Measurements from ENCODE around the gene CST6.
A peak's percentile ranks its signal among the peaks of the same experiment; 100 is the strongest.
"Not testable (repeated sequence)": the region's sequence is repeated elsewhere in the genome, so short reads cannot be mapped to it uniquely, and the experiment has no call there.

Gene CST6

GRCh38 chr11:66015454-66015881 is 3.7 kb downstream of the CST6 start:
- peak; percentile 33 for DNase-seq (ENCODE audit: low read depth)

GRCh38 chr11:66015936-66016792 is 4.4 kb downstream of the CST6 start:
- DNase-seq (ENCODE audit: low read depth): no peak

- DNase-seq (ENCODE audit: low read depth): no peak
These were observed 5.0 kb downstream of the CST6 start for GRCh38 chr11:66016793-66017177.

- DNase-seq (ENCODE audit: low read depth): no peak
These were observed 5.5 kb downstream of the CST6 start for GRCh38 chr11:66017321-66017720.

- DNase-seq (ENCODE audit: low read depth): no peak
These were observed 8.4 kb downstream of the CST6 start for GRCh38 chr11:66020212-66020611.

- no peak for DNase-seq (ENCODE audit: low read depth)
These were observed 9.0 kb downstream of the CST6 start for GRCh38 chr11:66020618-66021357.

- DNase-seq (ENCODE audit: low read depth): no peak
These were observed 10.8 kb downstream of the CST6 start for GRCh38 chr11:66022401-66023185.

- not testable (repeated sequence) for DNase-seq (ENCODE audit: low read depth)
These were observed 11.3 kb downstream of the CST6 start for GRCh38 chr11:66023186-66023440.

- no peak for DNase-seq (ENCODE audit: low read depth)
These were observed 14.3 kb downstream of the CST6 start, which contains the start of gene CATSPER1 for GRCh38 chr11:66026017-66026529. Gene CATSPER1, minus strand, starts transcription at chr11:66026479. Its CDS starts 100 bp downstream, at chr11:66026379.

GRCh38 chr11:66032957-66033735 is 21.3 kb downstream of the CST6 start:
- DNase-seq (ENCODE audit: low read depth): no peak

GRCh38 chr11:66035653-66036333 is 24.0 kb downstream of the CST6 start:
- DNase-seq (ENCODE audit: low read depth): no peak

GRCh38 chr11:66036334-66036710 is 24.5 kb downstream of the CST6 start:
- DNase-seq (ENCODE audit: low read depth): no peak

GRCh38 chr11:66037327-66037726 is 25.5 kb downstream of the CST6 start:
- DNase-seq (ENCODE audit: low read depth): no peak

GRCh38 chr11:66039765-66040164 is 28.0 kb downstream of the CST6 start:
- no peak for DNase-seq (ENCODE audit: low read depth)

- no peak for DNase-seq (ENCODE audit: low read depth)
These were observed 30.6 kb downstream of the CST6 start for GRCh38 chr11:66042227-66042995.

- DNase-seq (ENCODE audit: low read depth): no peak
These were observed 31.4 kb downstream of the CST6 start for GRCh38 chr11:66042996-66043906.

GRCh38 chr11:66044757-66045156 is 32.9 kb downstream of the CST6 start:
- DNase-seq (ENCODE audit: low read depth): no peak

- DNase-seq (ENCODE audit: low read depth): no peak
These were observed 33.4 kb downstream of the CST6 start for GRCh38 chr11:66045177-66045639.

- DNase-seq (ENCODE audit: low read depth): no peak
These were observed 35.1 kb downstream of the CST6 start for GRCh38 chr11:66046901-66047300.

Measured in GM04503 (cell line).